Iris pigment epithelial cell (primary cell): ENCODE measurements around the gene NAV2.

Experiments
- DNase-seq: peaks from one replicate; pipeline ENCODE4 v3.0.0-alpha.2; 2011; ENCODE audit warnings: low read depth

The NAV2 gene

DNA sequence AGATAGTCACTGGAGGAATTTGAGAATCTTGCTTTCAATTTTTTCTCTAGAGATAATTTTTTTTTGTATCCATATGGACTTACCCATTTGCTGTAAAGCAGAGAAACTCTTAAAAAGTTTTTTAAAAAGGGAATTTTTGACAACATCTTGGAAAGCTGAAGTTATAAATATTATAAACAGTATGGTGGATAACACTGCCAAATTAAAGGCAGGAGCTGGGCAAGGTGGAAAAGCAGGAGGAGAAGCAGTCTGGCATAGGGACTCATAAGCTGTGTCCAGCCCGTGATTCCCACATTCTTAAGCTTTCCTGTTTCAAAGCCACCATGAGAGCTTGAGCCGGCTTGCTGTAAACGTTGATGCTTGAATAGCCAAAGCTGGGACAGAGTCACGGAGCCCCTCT lies 149.5 kb downstream of the NAV2 start:
- DNase-seq: no peak

DNA sequence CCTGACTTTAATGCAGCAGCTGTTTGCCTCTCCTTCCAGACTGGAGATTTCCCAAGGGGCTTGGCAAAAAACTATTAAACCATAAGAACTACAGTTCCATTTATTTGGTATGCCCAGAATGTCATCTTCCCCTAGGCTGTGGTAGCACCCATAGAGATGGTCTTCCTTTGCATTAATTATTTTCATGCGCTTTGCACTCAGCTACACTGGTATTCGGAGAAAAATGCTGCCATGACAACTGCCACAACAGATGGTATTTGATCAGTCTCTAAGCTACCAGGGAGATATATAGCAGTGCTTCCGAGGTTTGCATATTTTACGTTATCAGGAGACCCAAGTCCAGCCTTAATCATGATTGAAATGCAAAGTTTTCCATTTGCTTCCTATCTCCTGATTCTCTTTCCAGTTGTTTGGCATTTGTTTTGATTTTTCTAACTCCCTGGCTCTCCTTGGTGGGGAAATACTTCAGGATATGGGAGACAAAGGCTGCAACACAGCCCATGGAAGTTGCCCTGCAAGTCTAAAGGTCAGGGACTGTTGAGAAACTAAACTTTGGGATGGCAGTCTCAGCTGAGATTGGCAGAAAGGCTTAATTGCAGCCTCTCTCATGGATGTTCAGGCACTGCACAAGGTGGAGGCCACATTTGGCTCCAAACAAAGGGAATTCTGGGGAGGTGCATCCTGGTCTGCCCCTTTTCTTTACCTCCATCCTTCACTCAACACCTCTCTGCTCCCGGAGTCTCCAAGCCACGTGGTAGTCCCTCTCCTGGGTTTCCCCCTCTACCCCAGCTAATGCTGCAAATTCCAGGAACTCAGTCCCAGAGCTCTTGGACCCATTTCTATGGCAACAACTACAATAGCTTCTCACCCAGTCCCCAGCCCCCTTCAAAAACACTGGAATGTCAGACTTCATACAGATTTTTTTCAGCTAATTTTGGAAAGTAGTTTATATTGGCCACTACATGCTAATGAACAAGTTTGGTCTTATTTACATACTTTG lies 151.8 kb downstream of the NAV2 start:
- DNase-seq: no peak

DNA sequence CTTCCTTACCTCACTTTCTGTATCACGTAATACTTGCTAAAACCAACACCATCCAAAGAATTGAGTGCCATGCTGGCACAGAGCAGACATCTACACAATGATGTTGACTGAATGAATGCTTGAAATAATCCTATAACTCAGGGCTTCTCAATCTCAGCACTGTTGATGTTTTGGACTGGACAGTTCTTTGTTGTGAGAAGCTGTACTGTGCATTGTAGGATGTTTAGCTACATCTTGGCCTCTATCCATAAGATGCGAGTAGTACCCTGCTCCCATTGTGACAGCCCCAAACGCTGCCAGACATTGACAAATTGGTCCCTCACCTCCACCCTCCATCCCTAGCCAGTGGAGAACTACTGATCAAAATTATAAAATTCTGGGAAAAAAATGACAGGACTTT lies 153.4 kb downstream of the NAV2 start:
- no peak for DNase-seq

DNA sequence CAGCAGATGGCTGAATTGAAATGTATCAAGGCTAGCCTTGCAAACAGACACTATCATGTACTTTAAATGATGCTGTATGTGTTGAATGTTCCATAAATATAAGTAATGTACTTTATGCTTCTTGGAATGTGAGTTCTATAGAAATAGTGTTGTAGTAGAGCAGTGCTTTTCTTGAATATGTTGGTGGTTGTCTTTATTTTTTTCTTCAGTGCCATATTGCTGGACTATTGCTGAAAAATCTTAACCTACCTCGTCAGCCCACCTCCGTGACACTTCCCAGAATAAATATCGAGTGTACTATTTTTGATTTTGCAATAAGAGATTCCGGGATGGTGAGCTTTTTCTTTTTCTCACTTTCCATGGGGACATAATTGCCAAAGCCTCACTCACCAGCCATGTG lies 153.9 kb downstream of the NAV2 start:
- DNase-seq: no peak

DNA sequence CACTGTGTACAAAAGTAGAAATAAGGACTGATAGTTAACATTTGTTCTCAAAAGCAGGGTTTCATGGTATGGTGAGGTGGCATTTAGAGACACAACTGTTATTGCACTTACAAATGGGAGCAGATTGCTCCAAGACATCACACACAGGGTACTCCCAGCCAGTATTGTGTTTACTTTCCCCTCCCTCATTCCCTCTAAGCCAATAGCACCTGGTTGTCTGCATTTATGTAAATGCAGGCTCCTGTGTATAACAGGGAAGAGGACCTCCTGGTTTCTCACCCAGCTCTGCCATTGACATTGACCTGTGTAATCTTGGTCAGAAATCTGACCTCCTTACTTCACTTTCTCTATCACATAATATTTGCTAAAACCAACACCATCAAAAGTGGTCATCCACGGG lies 154.4 kb downstream of the NAV2 start:
- DNase-seq: no peak

DNA sequence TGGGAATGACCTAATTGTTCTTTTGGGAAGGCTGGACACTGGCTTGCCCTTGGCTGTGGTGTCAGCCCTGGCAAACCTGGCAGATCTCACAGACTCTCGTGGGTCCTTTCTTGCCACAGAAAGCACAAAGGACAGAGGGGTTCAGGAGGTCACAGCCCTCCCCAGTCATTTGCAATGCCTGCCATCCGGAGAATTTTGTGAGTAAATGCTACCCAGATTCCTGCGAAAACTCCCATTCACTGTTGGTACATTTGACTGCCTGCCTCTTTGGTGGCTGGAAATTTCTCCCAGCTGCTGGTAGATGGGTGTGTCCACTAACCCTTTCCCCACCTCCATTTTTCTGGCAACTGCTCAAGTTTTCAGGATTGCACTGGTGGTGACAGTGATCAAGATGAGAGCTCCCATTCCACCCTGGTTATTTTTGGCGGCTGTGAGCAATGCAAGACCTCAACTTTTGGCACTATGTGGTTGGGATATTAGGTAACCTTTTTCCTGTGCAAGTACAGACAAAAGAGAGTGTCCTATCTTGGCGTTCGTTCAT lies 155.7 kb downstream of the NAV2 start:
- peak; percentile 79 for DNase-seq

DNA sequence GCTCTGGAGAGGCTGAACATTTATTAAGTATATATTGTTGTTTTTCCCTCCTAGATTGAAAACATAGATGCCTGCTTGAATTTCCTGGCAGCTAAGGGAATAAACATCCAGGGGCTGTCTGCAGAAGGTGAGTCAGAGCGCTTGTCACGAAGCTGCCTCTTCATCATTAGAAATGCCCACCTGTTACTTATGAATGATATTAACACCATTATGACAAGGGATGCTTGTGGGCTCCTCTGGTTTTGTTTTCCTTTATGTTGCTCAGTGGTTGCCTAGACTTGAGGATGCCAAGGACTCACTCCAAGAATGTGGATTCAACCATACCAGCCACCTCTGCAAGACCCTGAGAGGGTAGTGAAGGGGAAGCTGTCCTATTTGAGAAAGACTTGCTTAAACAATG lies 156.2 kb downstream of the NAV2 start:
- DNase-seq: no peak

DNA sequence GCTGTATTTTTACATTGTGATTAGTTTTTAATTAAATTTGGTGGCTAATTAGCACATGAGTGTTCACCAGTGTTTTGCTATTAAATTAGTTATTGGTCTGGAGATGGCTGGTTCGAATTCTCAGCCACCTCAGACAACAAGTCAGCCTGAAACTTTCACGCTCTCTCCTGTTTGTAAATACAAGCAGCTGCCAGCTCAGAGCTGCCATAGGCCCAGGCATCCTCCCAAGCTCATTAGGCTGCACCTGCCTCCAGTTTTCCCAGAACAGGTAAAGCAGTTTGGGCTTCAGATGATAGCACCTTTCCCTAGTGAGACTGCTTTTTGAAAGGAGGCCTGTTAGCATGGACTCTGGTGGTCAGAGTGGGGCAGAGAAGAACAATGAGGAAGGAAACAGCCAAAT lies 156.8 kb downstream of the NAV2 start:
- DNase-seq: no peak

DNA sequence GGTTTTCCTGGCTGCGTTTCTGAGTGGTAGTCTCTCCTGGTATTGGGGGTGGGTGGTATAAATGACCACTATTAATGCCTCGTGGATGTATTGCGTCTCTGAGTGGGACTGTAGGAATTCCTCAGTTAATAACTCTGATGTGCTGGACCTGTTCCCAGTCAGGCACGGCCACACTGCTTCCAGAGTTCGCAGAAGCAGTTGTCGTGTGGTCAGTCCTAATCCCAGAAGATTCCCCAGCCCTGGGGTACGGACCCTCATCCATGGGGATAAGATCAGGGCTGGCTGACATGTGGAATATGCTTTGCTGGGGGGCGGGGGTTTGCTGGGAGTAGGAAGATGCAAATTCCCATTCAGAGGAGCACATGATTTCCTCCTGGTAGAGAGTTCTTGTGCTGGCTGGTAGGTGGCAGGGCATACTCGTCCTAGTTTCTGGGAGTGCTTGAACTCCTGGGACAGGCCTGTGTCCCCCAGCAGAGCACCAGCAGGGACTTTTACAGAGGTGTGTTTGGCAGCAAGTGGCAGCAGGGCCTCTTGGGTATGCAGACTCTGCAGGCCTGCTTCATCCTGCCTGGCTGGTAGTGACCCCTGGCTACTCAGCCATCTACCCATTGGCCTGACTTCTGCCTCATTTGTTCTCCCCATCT lies 157.4 kb downstream of the NAV2 start:
- DNase-seq: no peak

DNA sequence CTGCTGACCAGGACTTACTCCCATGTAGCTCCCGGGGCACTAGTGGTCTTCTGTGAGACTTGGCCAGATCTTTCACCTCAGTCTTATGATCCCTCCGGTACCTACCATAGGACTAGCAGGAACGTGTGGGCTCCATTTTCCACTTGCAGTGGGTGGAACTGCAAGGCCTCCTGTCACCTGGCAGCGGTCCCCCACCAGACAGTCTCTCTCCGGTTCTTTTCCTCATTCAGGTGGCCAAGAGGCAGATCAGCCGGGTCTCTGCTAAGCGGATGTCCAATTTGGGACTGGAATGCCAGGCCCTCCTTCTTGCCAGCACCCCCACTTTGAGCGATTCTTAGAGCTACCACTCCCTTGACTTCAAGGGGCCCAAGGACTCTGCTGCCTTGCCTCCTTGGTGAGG lies 158.9 kb downstream of the NAV2 start:
- DNase-seq: no peak

DNA sequence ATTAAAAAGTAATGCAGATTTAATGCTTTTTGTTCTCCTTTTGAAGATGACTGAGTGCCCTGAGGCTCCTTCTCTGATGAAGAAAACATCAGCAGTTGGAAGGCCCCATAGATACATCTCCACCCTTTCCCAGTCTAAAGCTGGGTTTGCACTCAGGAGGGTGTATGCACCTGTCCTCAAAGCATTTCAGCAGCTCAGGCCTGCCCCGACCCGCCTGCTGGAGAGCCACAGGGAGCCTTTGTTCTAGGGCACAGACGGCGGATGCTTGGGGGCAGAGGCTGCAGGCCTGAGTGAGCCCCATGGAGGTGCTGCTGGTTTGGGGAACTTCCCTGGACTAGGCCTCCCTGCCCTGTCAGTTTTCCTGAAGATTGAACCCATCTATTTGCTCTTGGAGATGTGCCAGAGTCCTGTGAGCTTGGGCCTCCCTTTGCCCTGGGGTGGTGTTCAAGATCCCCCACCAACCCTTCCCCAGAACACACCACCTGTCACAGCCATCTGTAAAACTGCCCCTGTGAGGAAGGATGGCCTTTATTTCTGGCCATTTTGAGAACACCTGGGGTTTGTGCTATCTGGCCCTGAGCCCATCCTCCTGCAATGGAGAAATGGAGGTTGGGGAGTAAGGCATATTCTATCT lies 160.0 kb downstream of the NAV2 start:
- DNase-seq: no peak

DNA sequence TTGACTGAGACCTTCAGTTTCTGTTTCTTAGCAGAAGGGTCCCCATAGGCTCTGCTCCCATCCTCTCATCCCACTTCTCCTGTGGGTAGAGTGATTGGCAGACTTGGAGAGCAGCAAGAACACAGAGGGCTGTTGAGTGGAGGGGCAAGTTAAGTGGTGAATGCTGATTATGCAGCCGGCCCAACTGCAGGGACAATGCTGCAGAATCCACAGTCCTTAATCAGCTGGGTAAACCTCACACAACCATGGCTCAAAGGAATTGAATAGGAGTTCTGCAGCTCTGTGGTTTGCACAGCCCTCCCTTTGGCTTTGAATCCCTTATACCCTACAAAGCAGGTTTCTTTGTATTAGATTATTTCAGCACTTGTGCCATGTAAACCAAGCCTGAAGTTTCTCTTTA lies 161.1 kb downstream of the NAV2 start:
- DNase-seq: no peak

DNA sequence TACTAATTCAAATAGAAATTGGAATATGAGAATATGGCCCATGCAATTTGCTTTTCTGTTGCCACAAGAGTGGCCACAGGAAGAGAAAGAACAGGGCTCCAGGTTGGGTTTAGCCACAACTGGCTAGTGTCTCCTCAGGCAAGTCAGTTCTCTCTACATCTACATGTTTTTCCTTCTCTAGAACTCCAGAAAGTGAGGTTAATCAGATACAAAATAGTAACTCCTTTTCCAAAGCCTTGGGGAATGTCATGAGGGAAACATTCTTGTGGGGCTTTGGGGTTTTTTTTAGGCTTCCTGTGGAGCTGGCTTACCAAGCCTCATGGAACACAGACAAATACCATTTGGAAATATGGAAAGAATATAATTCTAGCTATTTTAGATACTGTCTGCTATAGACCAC lies 161.6 kb downstream of the NAV2 start:
- no peak for DNase-seq

DNA sequence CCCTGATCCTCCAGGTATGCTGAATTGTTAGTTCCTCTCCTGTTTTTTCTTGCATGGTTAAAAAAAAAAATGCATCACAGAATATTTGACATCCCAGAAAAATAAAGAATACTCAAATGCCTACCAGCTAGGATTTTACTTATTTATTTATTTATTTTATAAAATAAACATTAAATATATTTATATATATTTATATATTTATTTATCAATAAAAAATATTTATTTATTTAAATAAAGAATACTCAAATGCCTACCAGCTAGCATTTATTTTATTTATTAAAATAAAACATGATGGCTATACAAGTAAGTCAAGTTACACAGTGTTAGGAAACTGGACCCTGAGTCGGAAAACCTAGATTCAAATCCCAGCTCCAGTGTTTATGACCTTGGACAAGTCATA lies 164.1 kb downstream of the NAV2 start:
- DNase-seq: no peak

DNA sequence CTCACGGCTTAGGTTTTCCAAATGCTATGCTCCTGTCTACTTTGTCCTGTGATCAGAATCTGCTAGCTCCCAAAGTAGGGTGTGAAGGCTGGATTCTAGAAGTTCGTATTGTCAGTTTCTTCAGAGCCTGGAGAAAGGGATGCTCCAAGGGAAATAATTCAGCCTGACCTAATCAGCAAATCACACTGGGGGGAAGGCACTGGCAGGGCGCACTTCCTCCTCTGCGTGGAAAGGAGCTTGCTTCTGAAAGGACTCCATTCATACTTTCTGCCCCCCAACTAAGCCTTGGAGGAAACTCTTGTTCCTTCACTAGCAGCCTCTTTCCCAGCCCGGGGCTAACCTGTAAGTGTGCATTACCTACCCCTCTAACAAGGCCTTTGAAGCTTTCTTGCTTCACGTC lies 165.9 kb downstream of the NAV2 start:
- no peak for DNase-seq

DNA sequence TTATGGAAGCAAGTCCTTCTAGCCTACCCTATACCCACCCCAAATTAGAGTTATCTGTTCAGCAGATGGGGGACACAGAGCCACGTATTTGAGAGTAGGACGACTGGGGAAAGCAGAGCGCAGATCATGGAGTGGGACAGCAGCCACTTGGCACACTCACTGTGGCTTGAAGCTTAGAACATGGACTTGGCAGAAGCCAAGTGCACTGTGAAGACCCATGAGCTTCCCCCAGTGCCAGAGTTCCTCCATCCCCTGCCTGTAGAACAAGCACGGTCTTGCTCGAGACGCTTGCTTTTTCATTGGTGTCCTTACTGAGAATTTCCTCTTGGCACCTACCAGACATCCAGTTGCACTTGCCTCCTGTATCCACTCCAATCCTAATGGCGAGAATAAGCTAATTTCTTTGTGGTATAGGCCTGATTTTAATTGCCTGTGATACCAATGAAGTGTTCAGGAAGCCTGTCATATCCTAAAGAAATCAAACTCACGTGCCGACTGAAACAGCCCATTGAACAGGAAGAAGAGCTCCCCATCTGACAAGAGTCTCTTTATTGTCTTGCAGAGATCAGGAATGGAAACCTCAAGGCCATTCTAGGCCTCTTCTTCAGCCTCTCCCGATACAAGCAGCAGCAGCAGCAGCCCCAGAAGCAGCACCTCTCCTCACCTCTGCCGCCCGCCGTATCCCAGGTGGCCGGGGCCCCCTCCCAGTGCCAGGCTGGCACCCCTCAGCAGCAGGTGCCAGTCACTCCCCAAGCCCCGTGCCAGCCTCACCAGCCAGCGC lies 166.9 kb downstream of the NAV2 start:
- DNase-seq: no peak

DNA sequence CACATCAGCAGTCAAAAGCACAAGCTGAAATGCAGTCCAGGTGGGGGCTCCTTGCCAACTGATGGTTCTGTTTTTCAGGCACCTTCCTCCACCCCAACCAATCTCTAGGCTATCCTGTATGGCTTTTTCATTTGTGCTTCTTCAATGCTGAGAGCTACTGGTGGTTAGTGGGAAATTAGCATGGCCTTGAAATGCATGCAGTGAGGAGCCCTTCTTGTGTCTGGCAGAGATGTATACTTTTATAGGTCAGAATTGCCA lies 167.4 kb downstream of the NAV2 start:
- DNase-seq: no peak

DNA sequence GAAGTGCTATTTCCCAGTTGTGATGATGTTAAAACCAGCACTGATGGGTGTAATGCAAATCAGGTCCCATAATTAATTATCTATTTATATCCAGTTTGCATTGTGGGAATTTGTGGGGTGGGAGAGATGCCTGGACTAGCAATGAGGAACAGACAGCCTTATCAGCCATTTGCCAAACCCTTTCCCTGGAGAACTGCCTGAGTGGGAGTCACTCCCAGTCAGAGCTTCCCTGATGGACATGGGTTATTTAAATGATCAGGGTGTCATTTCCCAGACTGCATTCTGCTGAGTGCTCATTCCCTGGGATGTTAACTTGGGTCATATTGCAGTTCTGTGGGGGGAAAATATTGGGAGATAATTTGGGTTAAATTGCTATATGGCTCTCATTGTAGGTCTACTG lies 168.5 kb downstream of the NAV2 start:
- no peak for DNase-seq

DNA sequence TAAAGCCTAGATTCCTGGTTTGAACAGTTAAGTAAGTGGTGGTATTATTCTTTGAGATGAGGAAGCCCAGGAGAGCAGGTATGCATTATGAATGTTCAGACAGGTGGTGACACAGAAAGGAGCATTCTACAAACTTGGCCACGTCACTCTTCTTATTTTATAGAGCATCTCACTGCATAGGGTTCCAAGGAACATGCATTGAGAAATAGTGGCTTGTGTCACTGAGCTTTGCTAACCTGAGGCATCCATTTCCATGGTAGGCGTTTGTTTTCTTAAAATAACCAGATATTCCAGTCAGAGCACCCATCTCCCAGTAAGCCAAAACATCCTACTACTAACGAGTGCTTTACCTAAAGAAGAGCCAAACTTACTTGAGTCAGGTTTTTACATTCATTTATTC lies 169.7 kb downstream of the NAV2 start:
- no peak for DNase-seq

DNA sequence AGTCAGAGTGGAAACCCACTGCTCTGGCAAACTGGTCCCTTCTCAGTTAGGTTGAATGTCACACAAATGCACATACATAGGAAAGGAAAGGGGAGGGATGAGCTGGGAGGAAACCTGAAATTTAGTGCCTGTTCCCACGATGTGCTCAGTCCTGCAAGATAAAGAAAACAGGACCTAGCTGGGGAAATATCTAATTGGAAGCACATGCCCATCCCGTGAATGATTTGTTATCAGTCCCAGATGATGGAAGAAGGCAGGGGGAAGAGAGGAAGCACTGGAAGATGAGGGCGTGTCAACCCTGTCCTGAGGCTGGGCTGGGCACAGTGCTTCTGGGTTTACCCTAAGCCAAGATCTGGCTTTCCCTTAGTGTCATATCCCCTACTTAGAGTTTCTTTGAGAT lies 173.9 kb downstream of the NAV2 start:
- no peak for DNase-seq

DNA sequence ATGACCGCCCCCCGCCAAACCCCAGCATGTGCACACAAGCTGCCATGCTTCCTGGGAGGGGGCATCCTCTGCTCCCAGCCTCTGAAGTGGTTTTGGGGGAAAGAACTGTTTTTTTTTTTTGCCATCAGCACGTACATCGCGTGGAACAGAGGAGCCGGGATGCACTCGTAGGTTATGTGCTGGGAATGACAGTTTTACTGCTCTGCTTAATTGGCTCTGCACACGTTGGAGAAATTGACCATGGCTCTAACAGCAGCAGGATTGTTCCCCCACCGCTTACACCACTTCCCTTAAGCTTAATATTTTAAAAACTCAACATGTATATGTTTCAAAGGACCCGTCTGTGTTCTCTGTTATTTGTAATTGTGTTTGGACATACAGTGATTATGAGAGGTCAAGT lies 175.2 kb downstream of the NAV2 start:
- DNase-seq: no peak

DNA sequence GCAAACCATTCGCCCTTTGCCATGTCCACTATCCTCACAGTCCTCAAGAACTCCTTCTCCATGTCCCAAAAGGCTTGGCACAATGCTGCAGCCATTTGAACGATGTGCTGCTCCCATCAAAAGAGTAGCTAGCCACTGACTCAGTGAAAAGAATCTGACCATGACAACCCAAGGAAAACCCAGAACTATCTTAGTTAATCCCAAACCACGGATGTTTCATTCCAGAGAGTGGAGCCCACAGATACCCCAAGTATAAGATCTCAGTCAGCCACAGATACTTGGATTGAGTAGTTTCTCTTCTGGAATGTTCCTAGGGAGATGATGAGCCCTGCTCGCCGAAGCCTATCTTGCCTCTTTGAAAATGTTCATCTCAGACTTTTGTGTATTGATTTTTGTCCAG lies 176.9 kb downstream of the NAV2 start:
- DNase-seq: peak; percentile 41
